ENCODE measurements around the gene TMEM45A.
A peak's percentile ranks its signal among the peaks of the same experiment; 100 is the strongest.
"Not testable (repeated sequence)": the region's sequence is repeated elsewhere in the genome, so short reads cannot be mapped to it uniquely, and the experiment has no call there.

TMEM45A gene
- total RNA-seq, result 0.09 to 0.39 (median 0.17) reads per million in 3 donors

DNA sequence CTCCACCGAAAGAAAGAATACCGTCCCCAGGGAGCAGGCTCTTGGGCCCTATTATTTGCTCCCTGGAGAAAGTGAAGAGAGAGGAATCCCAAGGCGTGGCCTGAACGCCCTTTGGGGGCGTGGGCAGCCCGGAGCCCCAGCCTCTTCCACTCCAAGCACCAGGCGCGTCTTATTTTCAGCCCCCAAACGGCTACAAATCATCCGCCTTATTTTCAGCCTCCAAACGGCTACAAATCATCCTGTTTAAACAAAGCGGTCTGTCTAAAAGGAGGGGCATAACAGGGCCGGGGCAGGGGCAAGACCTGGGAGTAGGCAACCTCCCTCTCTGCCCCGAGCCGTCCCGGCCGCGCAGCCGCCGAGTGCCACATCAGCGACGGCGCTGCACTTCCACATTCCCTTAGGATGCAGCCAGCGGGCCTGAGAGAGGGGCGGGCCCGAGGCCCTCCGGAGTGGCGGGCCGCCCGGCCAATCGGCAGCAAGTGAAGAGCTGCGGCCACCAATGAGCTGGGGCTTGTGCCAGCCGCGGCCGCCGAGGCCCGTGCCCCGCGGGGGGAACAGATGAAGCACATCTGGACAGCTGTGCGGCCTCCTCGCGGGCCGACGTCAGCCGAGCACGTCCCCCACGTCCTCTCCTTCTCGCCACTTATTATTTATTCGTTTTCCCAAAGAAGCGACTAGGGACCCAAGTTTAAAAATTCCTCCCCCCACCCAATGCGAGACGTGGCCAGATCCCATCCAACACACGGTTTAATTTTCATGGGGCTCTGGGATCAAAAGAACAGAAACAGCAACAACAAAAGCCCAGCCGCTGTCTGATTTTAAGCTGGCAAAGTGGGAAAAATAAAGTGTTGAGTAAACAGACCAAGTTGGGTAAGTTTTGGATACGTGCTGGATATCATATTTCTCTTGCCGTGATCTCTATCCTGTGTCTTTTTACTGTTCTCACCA, at the start of gene TMEM45A:
Gene TMEM45A (plus strand): TSS at position 561 of the 948 bp plus-strand sequence. CDS start 62,593 bp downstream, outside the sequence.
- Histone ChIP-seq H3K4me1 (ENCODE audit: control insufficient read depth, insufficient read depth, low read length, poor library complexity, severe bottlenecking) (peaks cover 2% of the 10 kb centered on the region), H3K27me3 (replicated peaks; ENCODE audit: control insufficient read depth, insufficient read depth, low read length, poor library complexity, severe bottlenecking) (no peaks in the 10 kb centered on the region), H3K27ac (ENCODE audit: insufficient read depth, low read length, poor library complexity, severe bottlenecking) (no peak within 1 kb of the TSS), H3K9me3 (ENCODE audit: control insufficient read depth, low read length) (no peaks in the 10 kb centered on the region), H3K36me3 (ENCODE audit: control insufficient read depth, insufficient read depth, low read length) (no peaks in the 10 kb centered on the region), H3K4me3 (ENCODE audit: insufficient read depth, low read depth, low read length, poor library complexity, severe bottlenecking) (peak within 1 kb of the TSS; percentile 61)
- DNase-seq, result peak; percentile 44 to 73 (median 66)

DNA sequence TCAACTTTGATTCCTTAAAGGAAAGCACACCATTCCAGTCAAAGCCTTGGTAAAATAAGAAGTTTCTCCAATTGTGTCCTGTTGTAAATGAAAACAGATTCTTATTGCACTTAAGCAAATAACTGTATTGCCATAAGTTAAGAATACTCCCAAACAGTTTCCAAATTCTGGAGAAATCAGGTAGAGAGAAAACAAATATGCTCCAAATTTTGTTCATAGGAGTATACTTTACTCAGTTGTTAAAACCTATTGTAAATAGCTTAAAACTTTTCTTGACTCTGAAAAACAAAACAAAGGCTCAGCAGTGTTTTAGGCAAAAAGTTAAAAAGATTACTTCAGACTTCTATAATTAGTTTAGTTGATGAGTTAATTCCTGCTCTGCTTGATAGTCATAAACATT, 48.7 kb upstream of the TMEM45A start:
- no peak overlapping the region for H3K27ac ChIP-seq (ENCODE audit: insufficient read depth, low read length, poor library complexity, severe bottlenecking)
- H3K36me3 ChIP-seq (ENCODE audit: control insufficient read depth, insufficient read depth, low read length), result no peaks in the 10 kb centered on the region
- DNase-seq, result no peak
- no peaks in the 10 kb centered on the region for H3K4me1 ChIP-seq (ENCODE audit: control insufficient read depth, insufficient read depth, low read length, poor library complexity, severe bottlenecking)
- no peaks in the 10 kb centered on the region for H3K27me3 ChIP-seq (replicated peaks; ENCODE audit: control insufficient read depth, insufficient read depth, low read length, poor library complexity, severe bottlenecking)
- H3K4me3 ChIP-seq (ENCODE audit: insufficient read depth, low read depth, low read length, poor library complexity, severe bottlenecking), result no peak overlapping the region
- H3K9me3 ChIP-seq (ENCODE audit: control insufficient read depth, low read length), result no peaks in the 10 kb centered on the region

DNA sequence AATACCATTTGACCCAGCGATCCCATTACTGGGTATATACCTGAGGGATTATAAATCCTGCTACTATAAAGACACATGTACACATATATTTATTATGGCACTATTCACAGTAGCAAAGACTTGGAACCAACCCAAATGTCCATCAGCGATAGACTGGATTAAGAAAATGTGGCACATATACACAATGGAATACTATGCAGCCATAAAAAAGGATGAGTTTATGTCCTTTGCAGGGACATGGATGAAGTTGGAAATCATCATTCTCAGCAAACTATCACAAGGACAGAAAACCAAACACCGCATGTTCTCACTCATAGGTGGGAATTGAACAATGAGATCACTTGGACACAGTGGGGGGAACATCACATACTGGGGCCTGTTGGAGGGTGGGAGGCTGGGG, 45.4 kb upstream of the TMEM45A start:
- H3K36me3 ChIP-seq (ENCODE audit: control insufficient read depth, insufficient read depth, low read length); H3K27me3 ChIP-seq (replicated peaks; ENCODE audit: control insufficient read depth, insufficient read depth, low read length, poor library complexity, severe bottlenecking); DNase-seq; H3K4me3 ChIP-seq (ENCODE audit: insufficient read depth, low read depth, low read length, poor library complexity, severe bottlenecking); H3K4me1 ChIP-seq (ENCODE audit: control insufficient read depth, insufficient read depth, low read length, poor library complexity, severe bottlenecking); H3K9me3 ChIP-seq (ENCODE audit: control insufficient read depth, low read length); H3K27ac ChIP-seq (ENCODE audit: insufficient read depth, low read length, poor library complexity, severe bottlenecking): not testable (repeated sequence)

- no peaks in the 10 kb centered on the region for H3K4me1 ChIP-seq (ENCODE audit: control insufficient read depth, insufficient read depth, low read length, poor library complexity, severe bottlenecking)
- no peak overlapping the region for H3K27ac ChIP-seq (ENCODE audit: insufficient read depth, low read length, poor library complexity, severe bottlenecking)
- no peak overlapping the region for H3K4me3 ChIP-seq (ENCODE audit: insufficient read depth, low read depth, low read length, poor library complexity, severe bottlenecking)
- DNase-seq, result no peak
- H3K36me3 ChIP-seq (ENCODE audit: control insufficient read depth, insufficient read depth, low read length), result no peaks in the 10 kb centered on the region
- H3K9me3 ChIP-seq (ENCODE audit: control insufficient read depth, low read length), result no peaks in the 10 kb centered on the region
- H3K27me3 ChIP-seq (replicated peaks; ENCODE audit: control insufficient read depth, insufficient read depth, low read length, poor library complexity, severe bottlenecking), result no peaks in the 10 kb centered on the region
Observed at GRCh38 chr3:100448079-100448478, 44.3 kb upstream of the TMEM45A start.

GRCh38 chr3:100449214-100449613, 43.2 kb upstream of the TMEM45A start:
- Histone ChIP-seq H3K27ac (ENCODE audit: insufficient read depth, low read length, poor library complexity, severe bottlenecking) (no peak overlapping the region), H3K36me3 (ENCODE audit: control insufficient read depth, insufficient read depth, low read length) (no peaks in the 10 kb centered on the region), H3K27me3 (replicated peaks; ENCODE audit: control insufficient read depth, insufficient read depth, low read length, poor library complexity, severe bottlenecking) (no peaks in the 10 kb centered on the region), H3K9me3 (ENCODE audit: control insufficient read depth, low read length) (no peaks in the 10 kb centered on the region), H3K4me3 (ENCODE audit: insufficient read depth, low read depth, low read length, poor library complexity, severe bottlenecking) (no peak overlapping the region), H3K4me1 (ENCODE audit: control insufficient read depth, insufficient read depth, low read length, poor library complexity, severe bottlenecking) (no peaks in the 10 kb centered on the region)
- DNase-seq, result no peak

DNA sequence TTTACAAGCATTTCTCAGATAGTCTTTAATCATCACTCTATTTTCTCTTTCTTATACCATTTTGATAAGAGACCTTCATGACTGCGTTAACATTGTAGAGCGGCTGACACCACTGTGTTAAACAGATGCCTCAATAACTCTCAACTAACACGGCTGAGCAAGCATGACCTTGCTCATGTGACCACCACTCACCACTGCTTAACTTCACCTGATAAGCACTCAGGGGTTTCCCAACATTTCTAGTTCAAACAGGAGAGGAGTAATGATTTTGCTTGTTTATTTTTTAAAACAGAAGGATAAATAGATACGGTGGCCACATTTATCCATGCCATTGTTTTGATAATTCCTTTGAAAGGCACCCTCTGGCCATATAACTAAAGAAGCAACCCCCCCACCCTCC, 37.7 kb upstream of the TMEM45A start:
- H3K36me3 ChIP-seq (ENCODE audit: control insufficient read depth, insufficient read depth, low read length), result no peaks in the 10 kb centered on the region
- no peak for DNase-seq
- no peaks in the 10 kb centered on the region for H3K4me1 ChIP-seq (ENCODE audit: control insufficient read depth, insufficient read depth, low read length, poor library complexity, severe bottlenecking)
- no peak overlapping the region for H3K27ac ChIP-seq (ENCODE audit: insufficient read depth, low read length, poor library complexity, severe bottlenecking)
- H3K9me3 ChIP-seq (ENCODE audit: control insufficient read depth, low read length), result no peaks in the 10 kb centered on the region
- no peak overlapping the region for H3K4me3 ChIP-seq (ENCODE audit: insufficient read depth, low read depth, low read length, poor library complexity, severe bottlenecking)
- no peaks in the 10 kb centered on the region for H3K27me3 ChIP-seq (replicated peaks; ENCODE audit: control insufficient read depth, insufficient read depth, low read length, poor library complexity, severe bottlenecking)

DNA sequence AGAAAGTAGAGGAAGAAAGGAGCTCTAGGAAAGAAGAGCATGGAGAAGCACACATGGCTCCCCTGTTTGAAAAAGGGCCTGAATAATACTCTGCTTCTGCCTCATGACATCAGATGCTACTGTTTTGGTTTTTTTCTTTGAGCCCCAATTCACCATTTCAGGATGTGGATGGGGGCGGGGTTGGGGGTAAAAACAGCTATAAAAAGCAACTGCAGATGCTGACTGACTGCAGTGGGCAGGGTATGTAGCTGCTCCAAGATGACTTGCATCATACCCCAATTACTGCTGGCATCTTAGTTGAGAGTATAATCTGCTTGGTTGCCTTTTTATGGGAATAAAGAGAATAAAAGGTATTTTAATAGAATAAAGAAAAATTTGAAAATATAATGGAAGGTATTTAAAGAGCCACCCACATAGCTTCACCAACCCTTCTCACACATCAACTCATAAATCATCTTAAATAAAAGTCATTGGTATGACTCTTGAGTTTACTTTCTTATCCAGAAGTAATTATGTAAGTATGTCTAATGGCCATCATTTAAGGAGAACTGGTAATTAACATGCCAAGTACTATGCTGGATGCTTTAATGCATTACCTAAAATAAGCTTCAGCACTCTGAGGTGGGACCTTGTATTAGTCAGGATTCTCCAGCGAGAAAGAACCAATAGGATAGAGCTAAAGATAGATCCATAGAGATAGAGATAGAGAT, 36.4 kb upstream of the TMEM45A start:
- Histone ChIP-seq H3K27me3 (replicated peaks; ENCODE audit: control insufficient read depth, insufficient read depth, low read length, poor library complexity, severe bottlenecking) (no peaks in the 10 kb centered on the region), H3K36me3 (ENCODE audit: control insufficient read depth, insufficient read depth, low read length) (no peaks in the 10 kb centered on the region), H3K4me3 (ENCODE audit: insufficient read depth, low read depth, low read length, poor library complexity, severe bottlenecking) (no peak overlapping the region), H3K27ac (ENCODE audit: insufficient read depth, low read length, poor library complexity, severe bottlenecking) (no peak overlapping the region), H3K4me1 (ENCODE audit: control insufficient read depth, insufficient read depth, low read length, poor library complexity, severe bottlenecking) (no peaks in the 10 kb centered on the region), H3K9me3 (ENCODE audit: control insufficient read depth, low read length) (no peaks in the 10 kb centered on the region)
- DNase-seq, result no peak

DNA sequence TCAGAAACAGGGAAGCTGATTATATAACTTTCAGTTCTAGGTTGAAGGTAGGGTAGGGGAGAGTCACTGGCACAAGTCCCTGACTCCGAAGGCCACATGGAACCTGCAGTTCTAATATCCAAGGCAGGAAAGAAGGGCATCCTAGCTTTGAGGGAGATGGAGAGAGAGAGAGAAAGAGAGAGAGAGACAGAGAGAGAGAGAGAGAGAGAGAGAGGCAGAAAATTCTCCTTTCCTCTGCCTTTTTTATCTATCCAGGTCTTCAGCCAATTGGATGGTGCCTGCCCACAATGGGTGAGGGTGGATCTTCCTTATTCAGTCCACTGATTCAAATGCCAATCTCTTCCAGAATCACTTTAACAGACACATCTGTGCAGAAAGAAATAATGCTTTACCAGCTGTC, 35.7 kb upstream of the TMEM45A start:
- Histone ChIP-seq H3K27me3 (replicated peaks; ENCODE audit: control insufficient read depth, insufficient read depth, low read length, poor library complexity, severe bottlenecking) (no peaks in the 10 kb centered on the region), H3K4me1 (ENCODE audit: control insufficient read depth, insufficient read depth, low read length, poor library complexity, severe bottlenecking) (no peaks in the 10 kb centered on the region), H3K9me3 (ENCODE audit: control insufficient read depth, low read length) (no peaks in the 10 kb centered on the region), H3K27ac (ENCODE audit: insufficient read depth, low read length, poor library complexity, severe bottlenecking) (no peak overlapping the region), H3K4me3 (ENCODE audit: insufficient read depth, low read depth, low read length, poor library complexity, severe bottlenecking) (no peak overlapping the region), H3K36me3 (ENCODE audit: control insufficient read depth, insufficient read depth, low read length) (no peaks in the 10 kb centered on the region)
- DNase-seq, result no peak

DNA sequence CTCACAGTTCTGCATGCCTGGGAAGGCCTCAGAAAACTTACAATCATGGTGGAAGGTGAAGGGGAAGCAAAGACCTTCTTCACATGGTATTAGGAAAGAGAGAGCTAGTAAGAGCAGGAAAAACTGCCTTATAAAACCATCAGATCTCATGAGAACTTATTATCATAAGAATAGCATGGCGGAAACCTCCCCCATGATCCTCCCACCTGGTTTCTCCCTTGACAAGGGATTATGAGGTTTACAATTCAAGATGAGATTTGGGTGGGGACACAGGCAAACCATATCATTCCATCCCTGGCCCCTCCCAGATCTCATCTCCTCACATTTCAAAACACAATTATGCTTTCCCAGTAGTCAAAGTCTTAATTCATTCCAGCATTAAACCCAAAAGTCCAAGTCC, 34.6 kb upstream of the TMEM45A start:
- Histone ChIP-seq H3K36me3 (ENCODE audit: control insufficient read depth, insufficient read depth, low read length) (no peaks in the 10 kb centered on the region), H3K27ac (ENCODE audit: insufficient read depth, low read length, poor library complexity, severe bottlenecking) (no peak overlapping the region), H3K4me3 (ENCODE audit: insufficient read depth, low read depth, low read length, poor library complexity, severe bottlenecking) (no peak overlapping the region), H3K9me3 (ENCODE audit: control insufficient read depth, low read length) (no peaks in the 10 kb centered on the region), H3K4me1 (ENCODE audit: control insufficient read depth, insufficient read depth, low read length, poor library complexity, severe bottlenecking) (no peaks in the 10 kb centered on the region), H3K27me3 (replicated peaks; ENCODE audit: control insufficient read depth, insufficient read depth, low read length, poor library complexity, severe bottlenecking) (no peaks in the 10 kb centered on the region)
- DNase-seq, result no peak

GRCh38 chr3:100458814-100459213, 33.6 kb upstream of the TMEM45A start:
- Histone ChIP-seq H3K27me3 (replicated peaks; ENCODE audit: control insufficient read depth, insufficient read depth, low read length, poor library complexity, severe bottlenecking) (no peaks in the 10 kb centered on the region), H3K4me1 (ENCODE audit: control insufficient read depth, insufficient read depth, low read length, poor library complexity, severe bottlenecking) (no peaks in the 10 kb centered on the region), H3K27ac (ENCODE audit: insufficient read depth, low read length, poor library complexity, severe bottlenecking) (no peak overlapping the region), H3K4me3 (ENCODE audit: insufficient read depth, low read depth, low read length, poor library complexity, severe bottlenecking) (no peak overlapping the region), H3K36me3 (ENCODE audit: control insufficient read depth, insufficient read depth, low read length) (no peaks in the 10 kb centered on the region), H3K9me3 (ENCODE audit: control insufficient read depth, low read length) (no peaks in the 10 kb centered on the region)
- DNase-seq, result no peak

All from effector memory CD4-positive, alpha-beta T cell (primary cell).